ENCODE measurements around the gene CHAT. TPM values are rescaled to one million over a fixed set of nuclear protein-coding genes. Genes with fewer than 3 reads are reported as not detected.

The CHAT gene
- total and polyA plus RNA-seq, 5 experiments from 2014 or later = not detected

DNA sequence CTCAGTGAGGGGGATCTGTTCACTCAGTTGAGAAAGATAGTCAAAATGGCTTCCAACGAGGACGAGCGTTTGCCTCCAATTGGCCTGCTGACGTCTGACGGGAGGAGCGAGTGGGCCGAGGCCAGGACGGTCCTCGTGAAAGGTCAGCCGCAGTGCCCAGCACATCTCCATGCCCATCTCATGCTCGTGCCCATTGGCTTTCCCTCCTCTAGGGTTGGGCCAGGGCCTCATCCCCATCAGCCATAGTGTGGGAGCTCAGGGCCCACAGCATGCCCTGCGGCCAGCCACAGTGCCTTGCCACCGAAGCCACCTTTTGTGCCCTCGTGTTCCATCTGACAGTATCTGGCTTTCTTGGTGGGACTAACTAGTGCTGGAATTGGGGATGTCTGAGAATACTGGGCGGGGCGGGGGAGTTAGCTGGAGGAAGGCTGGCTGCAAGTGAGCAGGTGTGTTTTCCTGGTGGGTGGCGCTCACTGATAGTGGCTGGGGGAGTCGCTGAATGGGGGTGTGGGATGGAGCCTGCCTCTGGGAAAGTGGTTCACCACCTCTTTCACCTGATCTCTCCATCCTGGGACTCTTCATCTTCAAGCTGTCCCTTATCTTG lies 13.9 kb downstream of the CHAT start:
- peaks cover 0 to 2% (median 0%) of the 10 kb centered on the region in 4 donors for H3K4me1 Mint-ChIP-seq
- POLR2A ChIA-PET = no interaction called here
- H3K9me3 Mint-ChIP-seq = peaks cover 0 to 3% (median 0%) of the 10 kb centered on the region in 9 donors
- no peaks in the 10 kb centered on the region for H3K36me3 Mint-ChIP-seq
- DNase-seq (peak in 1 of 10 donors; percentile 59), ATAC-seq (no peak)
- no peak overlapping the region for H3K4me3 Mint-ChIP-seq
- H3K27ac Mint-ChIP-seq = no peak overlapping the region
- peaks cover 0 to 17% (median 8%) of the 10 kb centered on the region in 5 donors for H3K27me3 Mint-ChIP-seq

DNA sequence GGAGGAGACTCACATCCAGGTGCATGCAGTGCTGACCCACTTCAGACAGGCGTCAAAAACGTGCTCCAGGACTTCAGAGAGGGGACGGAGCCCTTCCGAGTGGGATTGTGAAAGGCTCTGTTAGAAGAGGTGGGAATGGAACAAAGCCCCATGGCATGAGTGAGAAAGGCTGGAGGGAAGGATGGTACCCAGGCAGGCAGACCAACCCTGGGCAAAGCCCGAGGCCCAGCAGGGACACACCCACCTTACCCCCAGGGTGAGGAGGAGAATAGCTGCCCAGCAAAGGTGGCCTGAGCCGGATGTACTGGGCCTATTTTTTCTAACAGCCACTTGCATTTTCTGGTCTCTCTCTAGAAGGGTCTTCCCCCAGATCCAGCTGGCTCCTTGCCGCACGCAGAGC lies 14.8 kb downstream of the CHAT start:
- ATAC-seq (no peak), DNase-seq (no peak)
- no peak overlapping the region for H3K27ac Mint-ChIP-seq
- POLR2A ChIA-PET = no interaction called here
- peaks cover 0 to 2% (median 0%) of the 10 kb centered on the region in 4 donors for H3K4me1 Mint-ChIP-seq
- H3K4me3 Mint-ChIP-seq = no peak overlapping the region
- peaks cover 0 to 15% (median 5%) of the 10 kb centered on the region in 5 donors for H3K27me3 Mint-ChIP-seq
- H3K9me3 Mint-ChIP-seq = peaks cover 0 to 3% (median 0%) of the 10 kb centered on the region in 9 donors
- H3K36me3 Mint-ChIP-seq = no peaks in the 10 kb centered on the region

DNA sequence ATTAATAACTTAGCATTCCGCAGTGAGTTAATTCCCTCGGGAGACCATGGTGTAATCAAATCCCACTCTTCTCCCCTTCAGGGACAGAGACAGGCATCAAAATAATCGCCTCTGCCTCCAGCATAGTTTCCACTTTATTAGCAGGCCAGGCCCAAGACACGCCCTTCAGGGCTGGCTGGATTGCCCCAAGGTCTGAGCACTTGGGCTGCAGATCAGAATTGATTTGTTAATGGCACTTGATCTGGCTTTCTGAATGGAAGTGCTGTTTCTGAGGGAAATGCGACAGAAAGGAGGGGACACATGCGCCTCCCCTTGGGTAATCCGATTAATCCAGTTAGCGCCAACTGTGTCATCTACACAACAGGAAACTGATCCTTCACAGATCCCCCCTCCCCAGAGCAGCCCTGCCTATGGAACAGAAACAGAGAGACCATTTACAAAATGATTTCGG lies 15.6 kb downstream of the CHAT start:
- H3K27ac Mint-ChIP-seq = no peak overlapping the region

DNA sequence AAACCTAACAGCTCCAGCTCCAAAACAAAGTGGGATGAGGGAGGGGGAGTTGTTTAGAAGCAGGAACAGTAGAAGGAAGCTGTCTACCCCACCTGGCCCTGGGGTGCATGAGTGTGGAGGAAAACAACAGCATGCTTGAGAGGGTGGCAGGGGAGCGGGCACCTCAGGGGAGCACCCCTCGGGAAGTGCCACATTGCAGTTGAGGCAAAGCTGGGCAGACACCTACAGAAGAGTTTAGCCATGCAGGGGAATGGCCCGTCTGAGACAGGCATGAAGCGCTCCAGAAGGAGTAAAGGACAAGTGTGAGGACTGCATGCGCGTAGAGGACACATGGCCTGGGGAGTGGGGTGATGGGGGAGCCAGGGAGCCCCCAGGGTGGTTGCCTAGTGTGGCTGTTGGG lies 18.1 kb downstream of the CHAT start:
- no peak for ATAC-seq
- H3K4me1 Mint-ChIP-seq = no peaks in the 10 kb centered on the region
- H3K27ac Mint-ChIP-seq = no peak overlapping the region
- H3K27me3 Mint-ChIP-seq = peaks cover 0 to 3% (median 0%) of the 10 kb centered on the region in 5 donors
- POLR2A ChIA-PET = no interaction called here
- H3K4me3 Mint-ChIP-seq = no peak overlapping the region
- no peaks in the 10 kb centered on the region for H3K9me3 Mint-ChIP-seq
- DNase-seq = peak in 1 of 10 donors; percentile 43
- H3K36me3 Mint-ChIP-seq = no peaks in the 10 kb centered on the region

More for the DNA sequence above, 15.6 kb downstream of the CHAT start:
- Mint-ChIP-seq H3K36me3 (no peaks in the 10 kb centered on the region), H3K27me3 (peaks cover 0 to 11% (median 0%) of the 10 kb centered on the region in 5 donors), H3K4me1 (peaks cover 0 to 2% (median 0%) of the 10 kb centered on the region in 4 donors), H3K4me3 (no peak overlapping the region), H3K9me3 (peaks cover 0 to 3% (median 0%) of the 10 kb centered on the region in 9 donors)
- POLR2A ChIA-PET = no interaction called here
- DNase-seq (peak in 1 of 10 donors; percentile 43), ATAC-seq (no peak)

DNA sequence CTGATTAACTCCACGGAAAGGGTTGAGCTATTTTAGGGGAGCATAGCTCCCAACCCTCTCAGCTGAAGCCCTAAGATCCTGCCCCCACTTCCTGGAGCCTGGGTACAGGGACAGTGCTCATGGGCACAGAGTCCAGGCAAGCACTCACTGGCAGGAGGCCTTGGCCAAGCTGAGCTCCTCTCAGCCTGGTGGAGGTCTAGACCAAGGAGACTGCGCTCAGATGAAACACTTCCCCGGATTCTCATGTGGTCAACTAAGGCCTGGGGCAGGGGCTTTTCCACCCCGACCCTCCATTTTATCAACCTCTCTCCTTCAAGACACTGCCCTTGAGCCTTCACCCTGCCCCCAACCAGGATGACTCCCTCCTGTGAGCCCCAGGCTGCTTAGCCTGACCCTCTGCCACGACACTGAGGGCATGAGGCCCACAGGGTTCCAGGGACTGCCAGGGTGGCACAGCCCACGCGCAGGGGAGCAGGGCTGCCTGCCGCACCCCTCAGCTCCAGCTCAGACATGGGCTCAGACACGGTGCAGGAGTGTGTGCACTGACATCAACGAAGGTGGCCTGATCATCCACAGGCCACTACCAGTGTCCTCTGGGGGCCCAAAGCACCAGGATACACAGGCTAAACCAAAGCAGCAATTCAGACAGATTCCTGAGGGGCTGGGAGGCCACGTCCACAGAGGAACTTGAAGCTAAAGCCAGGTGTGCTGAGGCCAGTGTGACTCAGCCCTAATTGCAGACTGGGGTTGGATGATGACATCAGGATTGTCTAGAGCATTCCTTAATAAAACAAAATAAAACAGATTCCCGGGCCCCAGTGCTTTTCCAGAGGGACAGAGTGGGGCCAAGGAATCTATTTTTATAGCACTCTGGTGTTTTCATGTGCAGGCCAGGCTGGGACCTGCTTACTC lies 18.8 kb downstream of the CHAT start:
- POLR2A ChIA-PET = no interaction called here
- H3K4me1 Mint-ChIP-seq = no peaks in the 10 kb centered on the region
- ATAC-seq (no peak), DNase-seq (peak in 1 of 10 donors; percentile 9)
- H3K27me3 Mint-ChIP-seq = peaks cover 0 to 6% (median 1%) of the 10 kb centered on the region in 5 donors
- H3K36me3 Mint-ChIP-seq = no peaks in the 10 kb centered on the region
- H3K4me3 Mint-ChIP-seq = no peak overlapping the region
- H3K9me3 Mint-ChIP-seq = no peaks in the 10 kb centered on the region
- no peak overlapping the region for H3K27ac Mint-ChIP-seq

DNA sequence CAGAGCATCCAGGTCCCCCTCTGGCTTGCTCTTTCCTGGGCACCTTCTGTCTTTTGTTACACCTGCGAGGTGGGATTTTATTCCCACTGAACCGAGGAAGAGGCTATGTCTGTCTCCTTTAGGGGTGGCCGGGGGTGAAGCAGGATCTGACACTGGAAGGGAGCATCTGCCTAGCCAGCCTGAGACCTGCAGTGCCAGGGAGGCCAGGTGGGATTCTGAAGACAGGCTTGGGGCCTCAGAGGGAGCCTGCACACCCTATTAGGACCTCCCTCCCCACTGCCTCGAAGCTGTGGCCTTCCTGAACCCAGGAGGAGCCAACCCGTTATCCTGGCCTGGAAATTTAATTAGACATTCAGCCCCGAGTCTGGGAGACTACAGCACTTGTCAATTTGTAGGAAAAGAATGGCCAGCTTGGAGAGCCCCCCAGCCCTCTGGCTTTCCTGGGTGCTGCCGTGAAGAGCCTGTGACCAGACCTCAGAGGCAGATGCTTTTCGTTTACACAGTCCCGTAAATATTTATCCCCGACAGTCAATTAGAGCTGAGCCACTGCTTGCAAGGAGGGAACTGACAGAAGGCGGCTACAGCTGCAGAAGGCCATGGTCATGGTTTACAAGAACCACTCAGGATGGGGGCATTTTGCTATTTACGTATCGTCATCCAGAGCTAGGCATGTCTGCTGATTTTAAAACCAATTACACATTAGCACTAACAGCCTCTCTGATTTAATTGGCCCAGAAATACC lies 19.7 kb downstream of the CHAT start:
- H3K4me1 Mint-ChIP-seq = no peaks in the 10 kb centered on the region
- POLR2A ChIA-PET = no interaction called here
- DNase-seq (peak in 1 of 10 donors; percentile 21), ATAC-seq (no peak)
- H3K9me3 Mint-ChIP-seq = no peaks in the 10 kb centered on the region
- no peak overlapping the region for H3K27ac Mint-ChIP-seq
- no peaks in the 10 kb centered on the region for H3K36me3 Mint-ChIP-seq
- H3K27me3 Mint-ChIP-seq = peaks cover 0 to 6% (median 2%) of the 10 kb centered on the region in 5 donors
- no peak overlapping the region for H3K4me3 Mint-ChIP-seq

DNA sequence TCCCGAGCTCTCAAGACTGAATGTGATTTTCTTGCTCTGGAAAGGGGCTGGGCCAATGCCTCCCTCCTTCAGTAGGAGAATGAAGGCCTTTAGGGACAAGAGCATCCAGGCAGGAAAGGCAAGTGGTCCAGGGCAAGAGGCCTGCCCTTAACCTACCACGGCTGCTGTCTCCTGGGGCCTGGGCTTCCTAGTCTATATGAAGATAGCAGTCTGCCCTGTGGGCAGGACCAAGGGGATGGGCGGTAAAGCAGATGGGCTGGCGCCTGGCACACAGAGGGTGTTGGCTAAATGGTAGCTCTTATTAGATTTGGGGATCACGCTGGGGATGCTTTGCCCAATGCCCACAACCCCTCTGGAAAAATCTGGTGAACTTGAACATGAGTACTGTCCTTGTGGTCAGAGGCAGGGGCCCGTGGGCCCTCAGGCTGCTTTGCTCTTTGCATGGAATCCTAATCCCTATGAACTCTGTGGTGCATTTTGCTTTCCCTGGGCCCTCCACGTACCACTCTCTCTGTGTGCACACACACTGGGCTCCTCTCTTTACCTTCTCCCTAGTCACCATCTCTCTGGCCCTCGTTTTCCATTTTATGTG lies 20.3 kb downstream of the CHAT start:
- no peak for ATAC-seq
- Mint-ChIP-seq H3K4me1 (no peaks in the 10 kb centered on the region), H3K4me3 (no peak overlapping the region), H3K9me3 (no peaks in the 10 kb centered on the region), H3K27me3 (peaks cover 0 to 6% (median 2%) of the 10 kb centered on the region in 5 donors), H3K27ac (no peak overlapping the region), H3K36me3 (no peaks in the 10 kb centered on the region)
- POLR2A ChIA-PET = no interaction called here
- peak in 1 of 10 donors; percentile 26 for DNase-seq

DNA sequence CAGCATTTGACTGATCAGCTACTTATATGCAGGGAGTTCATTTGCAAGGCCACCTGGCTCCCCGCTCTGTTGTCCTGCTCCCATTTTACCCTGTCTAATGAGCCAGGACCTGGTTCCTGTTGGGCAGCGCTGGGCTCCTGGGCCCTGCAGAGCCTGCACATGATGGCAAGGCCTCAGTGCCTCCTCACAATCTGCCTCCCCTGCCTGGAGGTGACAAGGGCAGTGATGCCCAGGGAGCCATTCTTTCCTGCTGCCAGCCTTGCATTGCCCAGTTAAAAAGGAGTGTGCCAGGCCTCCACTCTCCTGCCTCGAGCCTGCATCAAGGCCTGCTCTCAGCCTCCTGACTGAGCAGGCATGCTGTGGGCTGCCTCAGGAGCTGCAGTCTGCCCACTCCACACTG lies 28.5 kb downstream of the CHAT start:
- DNase-seq (no peak), ATAC-seq (no peak)
- Mint-ChIP-seq H3K4me1 (no peaks in the 10 kb centered on the region), H3K9me3 (no peaks in the 10 kb centered on the region), H3K27me3 (peaks cover 15 to 67% (median 45%) of the 10 kb centered on the region in 5 donors), H3K27ac (no peak overlapping the region), H3K4me3 (no peak overlapping the region), H3K36me3 (no peaks in the 10 kb centered on the region)
- POLR2A ChIA-PET = no interaction called here

DNA sequence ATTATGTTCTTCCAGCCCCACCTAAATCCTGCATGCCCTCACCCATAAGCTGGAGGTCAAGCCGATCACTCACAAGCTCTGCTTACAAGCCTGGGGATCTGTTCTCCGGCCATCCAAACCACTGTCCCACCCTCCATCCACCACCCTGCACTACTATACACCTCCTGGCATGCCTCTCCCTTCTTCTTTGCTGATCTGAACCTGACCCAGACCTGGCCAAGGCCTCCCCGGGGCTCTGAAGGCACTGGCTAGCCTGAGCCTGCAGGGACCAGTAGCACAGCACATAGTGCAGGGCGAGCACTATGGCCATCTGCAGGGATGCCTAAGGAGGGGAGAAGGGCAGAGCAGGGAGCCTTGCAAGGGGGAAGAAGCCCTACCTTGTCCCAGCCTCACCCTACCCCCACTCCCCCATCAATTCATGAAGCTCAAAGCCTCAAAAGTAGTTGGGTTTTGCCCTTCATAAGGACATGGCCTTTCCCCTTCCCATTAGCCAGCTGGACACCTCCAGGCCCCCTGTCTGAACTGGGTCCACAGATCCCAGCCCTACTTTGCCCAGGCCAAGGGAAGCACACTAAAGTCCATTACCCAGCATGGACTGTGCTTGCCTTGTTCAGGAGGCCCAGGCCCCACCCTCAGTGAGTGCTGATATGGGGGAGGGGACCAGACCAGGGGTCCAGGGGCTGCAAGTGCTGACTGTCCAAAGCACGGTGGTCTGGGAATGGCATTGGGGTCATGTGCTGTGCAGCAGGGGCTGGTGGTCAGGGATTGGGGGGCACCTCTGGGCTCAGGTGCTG lies 29.6 kb downstream of the CHAT start:
- Mint-ChIP-seq H3K36me3 (no peaks in the 10 kb centered on the region), H3K9me3 (no peaks in the 10 kb centered on the region), H3K4me1 (peaks cover 0 to 2% (median under 1%) of the 10 kb centered on the region in 4 donors), H3K27ac (peak overlapping the region in 1 of 10 donors; percentile 45), H3K27me3 (peaks cover 15 to 67% (median 45%) of the 10 kb centered on the region in 5 donors), H3K4me3 (no peak overlapping the region)
- POLR2A ChIA-PET = no interaction called here
- ATAC-seq (no peak), DNase-seq (peak in 1 of 10 donors; percentile 28)

DNA sequence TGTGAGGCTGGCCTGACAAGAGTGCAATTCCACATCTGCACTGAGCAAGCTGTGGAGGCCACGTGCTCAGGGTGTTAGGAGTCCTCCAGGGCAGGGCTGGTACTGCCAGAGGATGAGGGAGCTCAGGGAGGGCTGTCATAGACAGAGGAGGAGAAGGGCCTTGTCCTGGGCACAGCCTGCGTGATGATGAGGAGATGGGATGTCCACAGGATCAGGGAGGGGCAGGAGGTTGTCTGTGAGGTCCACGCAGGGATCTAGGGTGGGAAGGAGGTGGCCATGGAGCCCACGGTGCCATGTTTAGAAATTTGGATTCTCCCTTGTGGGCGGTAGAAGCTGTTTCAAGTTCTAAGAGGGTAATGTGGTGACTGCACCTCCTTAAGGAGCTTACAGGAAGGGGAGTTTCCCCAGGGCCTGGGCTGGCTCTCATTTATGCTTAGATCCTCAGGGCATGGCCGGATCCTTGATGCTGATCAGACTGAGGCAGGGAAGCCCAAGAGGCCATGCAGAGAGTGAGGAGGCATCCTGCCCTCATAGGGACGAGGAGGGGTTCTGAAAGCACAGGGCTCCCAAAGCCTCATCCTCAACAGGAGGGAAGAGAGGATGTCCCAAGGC lies 30.3 kb downstream of the CHAT start:
- H3K36me3 Mint-ChIP-seq = no peaks in the 10 kb centered on the region
- DNase-seq (no peak), ATAC-seq (no peak)
- H3K4me3 Mint-ChIP-seq = no peak overlapping the region
- POLR2A ChIA-PET = no interaction called here
- peaks cover 0 to 4% (median 2%) of the 10 kb centered on the region in 4 donors for H3K4me1 Mint-ChIP-seq
- peaks cover 17 to 67% (median 45%) of the 10 kb centered on the region in 5 donors for H3K27me3 Mint-ChIP-seq
- H3K27ac Mint-ChIP-seq = no peak overlapping the region
- no peaks in the 10 kb centered on the region for H3K9me3 Mint-ChIP-seq

DNA sequence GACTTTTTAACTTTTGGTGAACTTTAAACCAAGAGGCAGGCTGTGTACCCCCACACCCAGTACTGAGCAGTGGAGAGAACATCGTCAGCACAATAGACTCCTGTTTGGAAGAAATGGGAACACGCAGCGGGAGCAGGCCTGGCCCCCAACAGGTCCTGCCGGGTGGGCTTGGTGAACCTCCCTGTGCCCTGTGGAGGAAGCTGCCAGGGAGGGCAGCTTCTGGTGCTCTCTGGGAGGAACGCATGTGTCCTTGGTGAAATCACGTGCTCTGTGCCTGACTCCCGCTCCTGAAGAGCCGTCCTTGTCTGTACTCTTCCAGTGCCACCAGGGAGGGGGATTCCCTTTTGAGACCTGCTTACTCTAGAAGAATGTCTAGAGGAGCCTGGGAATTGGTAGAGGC lies 31.6 kb downstream of the CHAT start:
- Mint-ChIP-seq H3K4me1 (peaks cover 5 to 15% (median 7%) of the 10 kb centered on the region in 4 donors), H3K4me3 (no peak overlapping the region), H3K9me3 (no peaks in the 10 kb centered on the region), H3K27me3 (peaks cover 14 to 55% (median 42%) of the 10 kb centered on the region in 5 donors), H3K27ac (no peak overlapping the region), H3K36me3 (no peaks in the 10 kb centered on the region)
- ATAC-seq (no peak), DNase-seq (no peak)
- POLR2A ChIA-PET = no interaction called here
